ENCODE data around the gene HIVEP3.

Gene HIVEP3

GRCh38 chr1:41716188-41717130 is 202.3 kb downstream of the HIVEP3 start:
- 98% methylated on average over 9 of the region's 12 CpGs for WGBS (ENCODE audit: insufficient coverage)
- Histone ChIP-seq H3K4me3 (ENCODE audit: control insufficient read depth in 1 of 7, extremely low read depth in 1 of 7, insufficient read depth in 4 of 7, low read depth in 2 of 7, low read length in 6 of 7) (no peak overlapping the region), H3K9me3 (ENCODE audit: control extremely low read depth in 1 of 5, control insufficient read depth in 4 of 5, insufficient read depth in 2 of 5, low read depth in 1 of 5, low read length in 4 of 5) (no peaks in the 10 kb centered on the region), H3K27me3 (replicated peaks in 2 of 5; ENCODE audit: control insufficient read depth in 4 of 5, insufficient read depth in 5 of 5, low read length in 4 of 5) (no peaks in the 10 kb centered on the region), H3K27ac (ENCODE audit: insufficient read depth in 1 of 2, low read depth in 1 of 2, low read length in 2 of 2, poor library complexity in 1 of 2, severe bottlenecking in 2 of 2) (no peak overlapping the region), H3K36me3 (ENCODE audit: control insufficient read depth in 4 of 4, insufficient read depth in 4 of 4, low read length in 3 of 4) (no peaks in the 10 kb centered on the region), H3K4me1 (ENCODE audit: control extremely low read depth in 1 of 4, control insufficient read depth in 4 of 4, insufficient read depth in 4 of 4, low read length in 3 of 4) (no peaks in the 10 kb centered on the region)
- CTCF ChIA-PET: no interaction called here
- no peak for DNase-seq
- POLR2A ChIA-PET: interaction anchor here (0.6 kb wide), 1 partner anchor 159 kb away, joined by 3 read pairs; no protein-coding TSS in a partner anchor

GRCh38 chr1:41715441-41716095 is 203.2 kb downstream of the HIVEP3 start:
- Histone ChIP-seq H3K4me3 (ENCODE audit: control insufficient read depth in 1 of 7, extremely low read depth in 1 of 7, insufficient read depth in 4 of 7, low read depth in 2 of 7, low read length in 6 of 7) (no peak overlapping the region), H3K4me1 (ENCODE audit: control extremely low read depth in 1 of 4, control insufficient read depth in 4 of 4, insufficient read depth in 4 of 4, low read length in 3 of 4) (no peaks in the 10 kb centered on the region), H3K9me3 (ENCODE audit: control extremely low read depth in 1 of 5, control insufficient read depth in 4 of 5, insufficient read depth in 2 of 5, low read depth in 1 of 5, low read length in 4 of 5) (no peaks in the 10 kb centered on the region), H3K27me3 (replicated peaks in 2 of 5; ENCODE audit: control insufficient read depth in 4 of 5, insufficient read depth in 5 of 5, low read length in 4 of 5) (no peaks in the 10 kb centered on the region), H3K27ac (ENCODE audit: insufficient read depth in 1 of 2, low read depth in 1 of 2, low read length in 2 of 2, poor library complexity in 1 of 2, severe bottlenecking in 2 of 2) (no peak overlapping the region), H3K36me3 (ENCODE audit: control insufficient read depth in 4 of 4, insufficient read depth in 4 of 4, low read length in 3 of 4) (no peaks in the 10 kb centered on the region)
- WGBS (ENCODE audit: insufficient coverage): 97% methylated on average over 8 of the region's 8 CpGs
- DNase-seq: no peak
- ChIA-PET CTCF (no interaction called here), POLR2A (no interaction called here)

GRCh38 chr1:41714638-41715389 is 203.9 kb downstream of the HIVEP3 start:
- Histone ChIP-seq H3K4me1 (ENCODE audit: control extremely low read depth in 1 of 4, control insufficient read depth in 4 of 4, insufficient read depth in 4 of 4, low read length in 3 of 4) (peaks cover 0 to 2% (median under 1%) of the 10 kb centered on the region in 4 experiments), H3K4me3 (ENCODE audit: control insufficient read depth in 1 of 7, extremely low read depth in 1 of 7, insufficient read depth in 4 of 7, low read depth in 2 of 7, low read length in 6 of 7) (no peak overlapping the region), H3K36me3 (ENCODE audit: control insufficient read depth in 4 of 4, insufficient read depth in 4 of 4, low read length in 3 of 4) (no peaks in the 10 kb centered on the region), H3K9me3 (ENCODE audit: control extremely low read depth in 1 of 5, control insufficient read depth in 4 of 5, insufficient read depth in 2 of 5, low read depth in 1 of 5, low read length in 4 of 5) (no peaks in the 10 kb centered on the region), H3K27me3 (replicated peaks in 2 of 5; ENCODE audit: control insufficient read depth in 4 of 5, insufficient read depth in 5 of 5, low read length in 4 of 5) (no peaks in the 10 kb centered on the region), H3K27ac (ENCODE audit: insufficient read depth in 1 of 2, low read depth in 1 of 2, low read length in 2 of 2, poor library complexity in 1 of 2, severe bottlenecking in 2 of 2) (no peak overlapping the region)
- DNase-seq: peak in 1 of 3 donors; percentile 33
- ChIA-PET POLR2A (no interaction called here), CTCF (interaction anchor here (1.8 kb wide), 1 partner anchor 28 kb away, joined by 5 read pairs; no protein-coding TSS in a partner anchor)
- WGBS (ENCODE audit: insufficient coverage): 96% methylated on average over 9 of the region's 9 CpGs

GRCh38 chr1:41713557-41714327 is 205.0 kb downstream of the HIVEP3 start:
- no peaks in the 10 kb centered on the region for H3K36me3 ChIP-seq (ENCODE audit: control insufficient read depth in 4 of 4, insufficient read depth in 4 of 4, low read length in 3 of 4)
- 85% methylated on average over 6 of the region's 6 CpGs for WGBS (ENCODE audit: insufficient coverage)
- H3K4me3 ChIP-seq (ENCODE audit: control insufficient read depth in 1 of 7, extremely low read depth in 1 of 7, insufficient read depth in 4 of 7, low read depth in 2 of 7, low read length in 6 of 7): no peak overlapping the region
- no peaks in the 10 kb centered on the region for H3K27me3 ChIP-seq (replicated peaks in 2 of 5; ENCODE audit: control insufficient read depth in 4 of 5, insufficient read depth in 5 of 5, low read length in 4 of 5)
- no peak for DNase-seq
- H3K4me1 ChIP-seq (ENCODE audit: control extremely low read depth in 1 of 4, control insufficient read depth in 4 of 4, insufficient read depth in 4 of 4, low read length in 3 of 4): peaks cover 0 to 13% (median 10%) of the 10 kb centered on the region in 4 experiments
- H3K27ac ChIP-seq (ENCODE audit: insufficient read depth in 1 of 2, low read depth in 1 of 2, low read length in 2 of 2, poor library complexity in 1 of 2, severe bottlenecking in 2 of 2): no peak overlapping the region
- no peaks in the 10 kb centered on the region for H3K9me3 ChIP-seq (ENCODE audit: control extremely low read depth in 1 of 5, control insufficient read depth in 4 of 5, insufficient read depth in 2 of 5, low read depth in 1 of 5, low read length in 4 of 5)
- ChIA-PET CTCF (interaction anchor here (1.0 to 1.8 kb wide), 2 partner anchors 13 to 27 kb away, joined by 3 to 5 read pairs; no protein-coding TSS in a partner anchor), POLR2A (interaction anchor here (0.7 kb wide), 1 partner anchor 73 kb away, joined by 3 read pairs; no protein-coding TSS in a partner anchor)

- Histone ChIP-seq H3K36me3 (ENCODE audit: control insufficient read depth in 4 of 4, insufficient read depth in 4 of 4, low read length in 3 of 4) (no peaks in the 10 kb centered on the region), H3K9me3 (ENCODE audit: control extremely low read depth in 1 of 5, control insufficient read depth in 4 of 5, insufficient read depth in 2 of 5, low read depth in 1 of 5, low read length in 4 of 5) (no peaks in the 10 kb centered on the region), H3K4me3 (ENCODE audit: control insufficient read depth in 1 of 7, extremely low read depth in 1 of 7, insufficient read depth in 4 of 7, low read depth in 2 of 7, low read length in 6 of 7) (no peak overlapping the region), H3K4me1 (ENCODE audit: control extremely low read depth in 1 of 4, control insufficient read depth in 4 of 4, insufficient read depth in 4 of 4, low read length in 3 of 4) (peaks cover 0 to 17% (median 11%) of the 10 kb centered on the region in 4 experiments), H3K27me3 (replicated peaks in 2 of 5; ENCODE audit: control insufficient read depth in 4 of 5, insufficient read depth in 5 of 5, low read length in 4 of 5) (no peaks in the 10 kb centered on the region), H3K27ac (ENCODE audit: insufficient read depth in 1 of 2, low read depth in 1 of 2, low read length in 2 of 2, poor library complexity in 1 of 2, severe bottlenecking in 2 of 2) (no peak overlapping the region)
- CTCF ChIA-PET: interaction anchor here (1.0 to 1.8 kb wide), 2 partner anchors 14 to 26 kb away, joined by 3 to 5 read pairs; no protein-coding TSS in a partner anchor
- POLR2A ChIA-PET: no interaction called here
- DNase-seq: no peak
- 96% methylated on average over 4 of the region's 5 CpGs for WGBS (ENCODE audit: insufficient coverage)
Observed at GRCh38 chr1:41713141-41713540, 205.6 kb downstream of the HIVEP3 start.

- Histone ChIP-seq H3K4me1 (ENCODE audit: control extremely low read depth in 1 of 4, control insufficient read depth in 4 of 4, insufficient read depth in 4 of 4, low read length in 3 of 4) (peaks cover 0 to 21% (median 12%) of the 10 kb centered on the region in 4 experiments), H3K27me3 (replicated peaks in 2 of 5; ENCODE audit: control insufficient read depth in 4 of 5, insufficient read depth in 5 of 5, low read length in 4 of 5) (no peaks in the 10 kb centered on the region), H3K9me3 (ENCODE audit: control extremely low read depth in 1 of 5, control insufficient read depth in 4 of 5, insufficient read depth in 2 of 5, low read depth in 1 of 5, low read length in 4 of 5) (no peaks in the 10 kb centered on the region), H3K4me3 (ENCODE audit: control insufficient read depth in 1 of 7, extremely low read depth in 1 of 7, insufficient read depth in 4 of 7, low read depth in 2 of 7, low read length in 6 of 7) (no peak overlapping the region), H3K36me3 (ENCODE audit: control insufficient read depth in 4 of 4, insufficient read depth in 4 of 4, low read length in 3 of 4) (no peaks in the 10 kb centered on the region), H3K27ac (ENCODE audit: insufficient read depth in 1 of 2, low read depth in 1 of 2, low read length in 2 of 2, poor library complexity in 1 of 2, severe bottlenecking in 2 of 2) (no peak overlapping the region)
- 88% methylated on average over 4 of the region's 5 CpGs for WGBS (ENCODE audit: insufficient coverage)
- no peak for DNase-seq
- ChIA-PET CTCF (interaction anchor here (1.8 kb wide), 1 partner anchor 26 kb away, joined by 5 read pairs; no protein-coding TSS in a partner anchor), POLR2A (no interaction called here)
Observed at GRCh38 chr1:41712695-41713094, 206.0 kb downstream of the HIVEP3 start.

Data from common myeloid progenitor, CD34-positive (primary cell).